ENCODE results near the gene SCD5.

Gene SCD5

GRCh38 chr4:82780752-82781231 is 17.8 kb downstream of the SCD5 start:
- no peak overlapping the region for H4K8ac ChIP-seq (ENCODE audit: low read depth, low read length)
- WGBS, 2 donors (ENCODE audit: extremely low coverage in 2 of 2, insufficient read length in 2 of 2, insufficient replicate concordance in 1 of 2): no CpG with 5 or more reads among the region's 10 CpGs
- H3K9me3 ChIP-seq (replicated peaks in 1 of 2; ENCODE audit: control insufficient read depth in 2 of 2, insufficient read depth in 1 of 2, low read depth in 1 of 2, low read length in 2 of 2): no peaks in the 10 kb centered on the region
- no peak overlapping the region for H2AFZ ChIP-seq (ENCODE audit: low read length)
- no peak overlapping the region for H3K4me3 ChIP-seq (ENCODE audit: low read length in 2 of 2)
- no peak overlapping the region for H3K14ac ChIP-seq (ENCODE audit: low read length)
- no peak overlapping the region for H2BK15ac ChIP-seq (ENCODE audit: low read length)
- no peak overlapping the region for H3K4me2 ChIP-seq (ENCODE audit: insufficient read depth, low read length, poor library complexity, severe bottlenecking)
- H2BK5ac ChIP-seq (ENCODE audit: low read length): no peak overlapping the region
- no peak overlapping the region for H3K27ac ChIP-seq (replicated peaks; ENCODE audit: low read length)
- H2BK12ac ChIP-seq (ENCODE audit: low read length): no peak overlapping the region
- no peak overlapping the region for H3K18ac ChIP-seq (ENCODE audit: low read length)
- peaks cover 1% of the 10 kb centered on the region for H3K79me1 ChIP-seq (ENCODE audit: low read depth, low read length)
- no peak overlapping the region for H2AK5ac ChIP-seq (ENCODE audit: low read depth, low read length)
- H3K4ac ChIP-seq (ENCODE audit: low read length): no peak overlapping the region
- H3K36me3 ChIP-seq (replicated peaks in 1 of 2; ENCODE audit: control insufficient read depth in 2 of 2, insufficient read depth in 2 of 2, low read length in 2 of 2): peaks cover 0 to 4% of the 10 kb centered on the region in 2 donors
- DNase-seq (ENCODE audit: low spot score): no peak
- H3K4me1 ChIP-seq (ENCODE audit: control insufficient read depth in 2 of 2, insufficient read depth in 1 of 2, low read depth in 1 of 2, low read length in 2 of 2): peaks cover 12 to 24% of the 10 kb centered on the region in 2 donors
- H3K27me3 ChIP-seq (ENCODE audit: control insufficient read depth in 3 of 3, insufficient read depth in 3 of 3, low read depth in 1 of 3, low read length in 3 of 3): no peaks in the 10 kb centered on the region
- H3K9ac ChIP-seq (ENCODE audit: low read depth, low read length, poor library complexity): no peak overlapping the region
- no peak overlapping the region for H2BK120ac ChIP-seq (ENCODE audit: low read depth, low read length)
- H4K91ac ChIP-seq (ENCODE audit: low read depth, low read length, poor library complexity): no peak overlapping the region
- H3K23ac ChIP-seq (ENCODE audit: low read depth, low read length, poor library complexity): no peak overlapping the region

- no peak overlapping the region for H3K23ac ChIP-seq (ENCODE audit: low read depth, low read length, poor library complexity)
- H4K91ac ChIP-seq (ENCODE audit: low read depth, low read length, poor library complexity): no peak overlapping the region
- H3K18ac ChIP-seq (ENCODE audit: low read length): no peak overlapping the region
- H3K36me3 ChIP-seq (replicated peaks in 1 of 2; ENCODE audit: control insufficient read depth in 2 of 2, insufficient read depth in 2 of 2, low read length in 2 of 2): peaks cover 0 to 4% of the 10 kb centered on the region in 2 donors
- no peaks in the 10 kb centered on the region for H3K9me3 ChIP-seq (replicated peaks in 1 of 2; ENCODE audit: control insufficient read depth in 2 of 2, insufficient read depth in 1 of 2, low read depth in 1 of 2, low read length in 2 of 2)
- H2BK5ac ChIP-seq (ENCODE audit: low read length): no peak overlapping the region
- H2BK15ac ChIP-seq (ENCODE audit: low read length): no peak overlapping the region
- WGBS, 2 donors (ENCODE audit: extremely low coverage in 2 of 2, insufficient read length in 2 of 2, insufficient replicate concordance in 1 of 2): no CpG with 5 or more reads among the region's 1 CpG
- H2BK12ac ChIP-seq (ENCODE audit: low read length): no peak overlapping the region
- no peak overlapping the region for H3K4me2 ChIP-seq (ENCODE audit: insufficient read depth, low read length, poor library complexity, severe bottlenecking)
- H4K8ac ChIP-seq (ENCODE audit: low read depth, low read length): no peak overlapping the region
- H3K27me3 ChIP-seq (ENCODE audit: control insufficient read depth in 3 of 3, insufficient read depth in 3 of 3, low read depth in 1 of 3, low read length in 3 of 3): no peaks in the 10 kb centered on the region
- H3K27ac ChIP-seq (replicated peaks; ENCODE audit: low read length): no peak overlapping the region
- no peak overlapping the region for H3K9ac ChIP-seq (ENCODE audit: low read depth, low read length, poor library complexity)
- H3K79me1 ChIP-seq (ENCODE audit: low read depth, low read length): peaks cover 1% of the 10 kb centered on the region
- no peak overlapping the region for H2BK120ac ChIP-seq (ENCODE audit: low read depth, low read length)
- H3K4ac ChIP-seq (ENCODE audit: low read length): no peak overlapping the region
- H2AFZ ChIP-seq (ENCODE audit: low read length): no peak overlapping the region
- DNase-seq (ENCODE audit: low spot score): no peak
- no peak overlapping the region for H3K4me3 ChIP-seq (ENCODE audit: low read length in 2 of 2)
- H3K14ac ChIP-seq (ENCODE audit: low read length): no peak overlapping the region
- no peak overlapping the region for H2AK5ac ChIP-seq (ENCODE audit: low read depth, low read length)
- H3K4me1 ChIP-seq (ENCODE audit: control insufficient read depth in 2 of 2, insufficient read depth in 1 of 2, low read depth in 1 of 2, low read length in 2 of 2): peaks cover 7 to 21% of the 10 kb centered on the region in 2 donors
Observed at GRCh38 chr4:82780170-82780751, 18.3 kb downstream of the SCD5 start.

GRCh38 chr4:82779032-82779431 is 19.6 kb downstream of the SCD5 start:
- no peak for DNase-seq (ENCODE audit: low spot score)
- H3K9ac ChIP-seq (ENCODE audit: low read depth, low read length, poor library complexity): no peak overlapping the region
- WGBS, 2 donors (ENCODE audit: extremely low coverage in 2 of 2, insufficient read length in 2 of 2, insufficient replicate concordance in 1 of 2): no CpG with 5 or more reads among the region's 11 CpGs
- H3K27ac ChIP-seq (replicated peaks; ENCODE audit: low read length): no peak overlapping the region
- H3K4me1 ChIP-seq (ENCODE audit: control insufficient read depth in 2 of 2, insufficient read depth in 1 of 2, low read depth in 1 of 2, low read length in 2 of 2): peaks cover 0 to 24% of the 10 kb centered on the region in 2 donors
- no peaks in the 10 kb centered on the region for H3K27me3 ChIP-seq (ENCODE audit: control insufficient read depth in 3 of 3, insufficient read depth in 3 of 3, low read depth in 1 of 3, low read length in 3 of 3)
- no peak overlapping the region for H2BK15ac ChIP-seq (ENCODE audit: low read length)
- H2AFZ ChIP-seq (ENCODE audit: low read length): no peak overlapping the region
- H3K18ac ChIP-seq (ENCODE audit: low read length): no peak overlapping the region
- H3K14ac ChIP-seq (ENCODE audit: low read length): no peak overlapping the region
- H3K4ac ChIP-seq (ENCODE audit: low read length): no peak overlapping the region
- peaks cover 0 to 8% of the 10 kb centered on the region in 2 donors for H3K36me3 ChIP-seq (replicated peaks in 1 of 2; ENCODE audit: control insufficient read depth in 2 of 2, insufficient read depth in 2 of 2, low read length in 2 of 2)
- no peak overlapping the region for H4K8ac ChIP-seq (ENCODE audit: low read depth, low read length)
- no peak overlapping the region for H4K91ac ChIP-seq (ENCODE audit: low read depth, low read length, poor library complexity)
- no peak overlapping the region for H2AK5ac ChIP-seq (ENCODE audit: low read depth, low read length)
- no peak overlapping the region for H2BK5ac ChIP-seq (ENCODE audit: low read length)
- H2BK12ac ChIP-seq (ENCODE audit: low read length): no peak overlapping the region
- no peak overlapping the region for H3K23ac ChIP-seq (ENCODE audit: low read depth, low read length, poor library complexity)
- no peak overlapping the region for H3K4me3 ChIP-seq (ENCODE audit: low read length in 2 of 2)
- no peak overlapping the region for H3K4me2 ChIP-seq (ENCODE audit: insufficient read depth, low read length, poor library complexity, severe bottlenecking)
- peaks cover 1% of the 10 kb centered on the region for H3K79me1 ChIP-seq (ENCODE audit: low read depth, low read length)
- no peaks in the 10 kb centered on the region for H3K9me3 ChIP-seq (replicated peaks in 1 of 2; ENCODE audit: control insufficient read depth in 2 of 2, insufficient read depth in 1 of 2, low read depth in 1 of 2, low read length in 2 of 2)
- H2BK120ac ChIP-seq (ENCODE audit: low read depth, low read length): no peak overlapping the region

GRCh38 chr4:82777857-82778525 is 20.6 kb downstream of the SCD5 start:
- Histone ChIP-seq H3K27ac (replicated peaks; ENCODE audit: low read length) (no peak overlapping the region), H3K4ac (ENCODE audit: low read length) (no peak overlapping the region), H3K9me3 (replicated peaks in 1 of 2; ENCODE audit: control insufficient read depth in 2 of 2, insufficient read depth in 1 of 2, low read depth in 1 of 2, low read length in 2 of 2) (no peaks in the 10 kb centered on the region), H3K79me1 (ENCODE audit: low read depth, low read length) (peaks cover 1% of the 10 kb centered on the region), H3K23ac (ENCODE audit: low read depth, low read length, poor library complexity) (no peak overlapping the region), H2BK12ac (ENCODE audit: low read length) (no peak overlapping the region), H3K9ac (ENCODE audit: low read depth, low read length, poor library complexity) (no peak overlapping the region), H2AK5ac (ENCODE audit: low read depth, low read length) (no peak overlapping the region), H3K18ac (ENCODE audit: low read length) (no peak overlapping the region), H3K36me3 (replicated peaks in 1 of 2; ENCODE audit: control insufficient read depth in 2 of 2, insufficient read depth in 2 of 2, low read length in 2 of 2) (peaks cover 0 to 8% of the 10 kb centered on the region in 2 donors), H2BK120ac (ENCODE audit: low read depth, low read length) (no peak overlapping the region), H2BK15ac (ENCODE audit: low read length) (no peak overlapping the region), H4K8ac (ENCODE audit: low read depth, low read length) (no peak overlapping the region), H3K27me3 (ENCODE audit: control insufficient read depth in 3 of 3, insufficient read depth in 3 of 3, low read depth in 1 of 3, low read length in 3 of 3) (no peaks in the 10 kb centered on the region), H2BK5ac (ENCODE audit: low read length) (no peak overlapping the region), H3K4me2 (ENCODE audit: insufficient read depth, low read length, poor library complexity, severe bottlenecking) (no peak overlapping the region), H2AFZ (ENCODE audit: low read length) (no peak overlapping the region), H3K14ac (ENCODE audit: low read length) (no peak overlapping the region), H3K4me1 (ENCODE audit: control insufficient read depth in 2 of 2, insufficient read depth in 1 of 2, low read depth in 1 of 2, low read length in 2 of 2) (peaks cover 0 to 23% of the 10 kb centered on the region in 2 donors), H4K91ac (ENCODE audit: low read depth, low read length, poor library complexity) (no peak overlapping the region), H3K4me3 (ENCODE audit: low read length in 2 of 2) (no peak overlapping the region)
- WGBS, 2 donors (ENCODE audit: extremely low coverage in 2 of 2, insufficient read length in 2 of 2, insufficient replicate concordance in 1 of 2): no CpG with 5 or more reads among the region's 5 CpGs
- no peak for DNase-seq (ENCODE audit: low spot score)

All from neuronal stem cell (in vitro differentiated cells).